ENCODE results near the gene OSM. TPM values are rescaled to one million over a fixed set of nuclear protein-coding genes. Genes with fewer than 3 reads are reported as not detected.

The OSM gene
- polyA plus RNA-seq, 1 of the 3 experiments (the other 2 are of a cell fraction), result not detected

GRCh38 chr22:30296833-30297232 is 30.2 kb upstream of the OSM start:
- no peaks in the 10 kb centered on the region for H3F3A ChIP-seq (replicated peaks; ENCODE audit: insufficient read depth)
- no peaks in the 10 kb centered on the region for H3K27me3 ChIP-seq (ENCODE audit: insufficient read depth)
- no peak for DNase-seq
- H4K20me1 ChIP-seq (ENCODE audit: insufficient read depth), result 0 out of 2 replicates have a peak, but pooled peaks cover 6% of the 10 kb centered on the region
- H3K9ac ChIP-seq, result no peak overlapping the region
- no peak overlapping the region for H2AFZ ChIP-seq (ENCODE audit: low read depth)
- H3K4me2 ChIP-seq, result no peak overlapping the region
- WGBS (ENCODE audit: low lambda C conversion rate), result 100% methylated on average over 3 of the region's 3 CpGs
- no peak overlapping the region for H3K4me3 ChIP-seq (ENCODE audit: low read depth in 2 of 2, low read length in 1 of 2)
- ChIA-PET POLR2A (no interaction called here), CTCF (interaction anchor here (1.4 kb wide), 1 partner anchor 9 kb away, joined by 5 read pairs; no protein-coding TSS in a partner anchor)
- H3K4me1 ChIP-seq (ENCODE audit: control insufficient read depth in 1 of 2, insufficient read depth in 2 of 2, low read depth in 1 of 2, low read length in 1 of 2), result no peaks in the 10 kb centered on the region
- H3K9me2 ChIP-seq, result no peaks in the 10 kb centered on the region
- H3K9me3 ChIP-seq, result no peaks in the 10 kb centered on the region
- H3K79me2 ChIP-seq (ENCODE audit: insufficient read depth), result no peaks in the 10 kb centered on the region
- TF ChIP-seq USF2 (IDR thresholded peaks at IDR 0.05; ENCODE audit: borderline replicate concordance, low read depth, low read length) (no peak), SIN3A (IDR thresholded peaks at IDR 0.05; ENCODE audit: borderline replicate concordance, low read depth, low read length) (no peak), TAF1 (IDR thresholded peaks at IDR 0.05; ENCODE audit: borderline replicate concordance, low read depth, low read length) (no peak), RXRA (IDR thresholded peaks at IDR 0.05; ENCODE audit: borderline replicate concordance, low read depth) (no peak), JUND (IDR thresholded peaks at IDR 0.05) (no peak), MEF2A (IDR thresholded peaks at IDR 0.05; ENCODE audit: borderline replicate concordance, low read depth) (no peak), TCF12 (IDR thresholded peaks at IDR 0.05) (no peak), NFIC (IDR thresholded peaks at IDR 0.05; ENCODE audit: borderline replicate concordance) (no peak), GABPA (IDR thresholded peaks at IDR 0.05; ENCODE audit: low read depth) (no peak), RCOR1 (IDR thresholded peaks at IDR 0.05; ENCODE audit: low read length) (no peak), FOSL2 (IDR thresholded peaks at IDR 0.05; ENCODE audit: borderline replicate concordance, low read depth) (no peak), FOXJ3 (CRISPR knock-in tag; IDR thresholded peaks at IDR 0.05) (no peak), EP300 (IDR thresholded peaks at IDR 0.05; ENCODE audit: borderline replicate concordance in 1 of 2, low read depth in 1 of 2, low read length in 1 of 2) (no peak)
- TF ChIP-seq, protein P1, sequence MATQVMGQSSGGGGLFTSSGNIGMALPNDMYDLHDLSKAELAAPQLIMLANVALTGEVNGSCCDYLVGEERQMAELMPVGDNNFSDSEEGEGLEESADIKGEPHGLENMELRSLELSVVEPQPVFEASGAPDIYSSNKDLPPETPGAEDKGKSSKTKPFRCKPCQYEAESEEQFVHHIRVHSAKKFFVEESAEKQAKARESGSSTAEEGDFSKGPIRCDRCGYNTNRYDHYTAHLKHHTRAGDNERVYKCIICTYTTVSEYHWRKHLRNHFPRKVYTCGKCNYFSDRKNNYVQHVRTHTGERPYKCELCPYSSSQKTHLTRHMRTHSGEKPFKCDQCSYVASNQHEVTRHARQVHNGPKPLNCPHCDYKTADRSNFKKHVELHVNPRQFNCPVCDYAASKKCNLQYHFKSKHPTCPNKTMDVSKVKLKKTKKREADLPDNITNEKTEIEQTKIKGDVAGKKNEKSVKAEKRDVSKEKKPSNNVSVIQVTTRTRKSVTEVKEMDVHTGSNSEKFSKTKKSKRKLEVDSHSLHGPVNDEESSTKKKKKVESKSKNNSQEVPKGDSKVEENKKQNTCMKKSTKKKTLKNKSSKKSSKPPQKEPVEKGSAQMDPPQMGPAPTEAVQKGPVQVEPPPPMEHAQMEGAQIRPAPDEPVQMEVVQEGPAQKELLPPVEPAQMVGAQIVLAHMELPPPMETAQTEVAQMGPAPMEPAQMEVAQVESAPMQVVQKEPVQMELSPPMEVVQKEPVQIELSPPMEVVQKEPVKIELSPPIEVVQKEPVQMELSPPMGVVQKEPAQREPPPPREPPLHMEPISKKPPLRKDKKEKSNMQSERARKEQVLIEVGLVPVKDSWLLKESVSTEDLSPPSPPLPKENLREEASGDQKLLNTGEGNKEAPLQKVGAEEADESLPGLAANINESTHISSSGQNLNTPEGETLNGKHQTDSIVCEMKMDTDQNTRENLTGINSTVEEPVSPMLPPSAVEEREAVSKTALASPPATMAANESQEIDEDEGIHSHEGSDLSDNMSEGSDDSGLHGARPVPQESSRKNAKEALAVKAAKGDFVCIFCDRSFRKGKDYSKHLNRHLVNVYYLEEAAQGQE (IDR thresholded peaks at IDR 0.05; ENCODE audit: low read depth, low read length), result no peak
- TF ChIP-seq, protein P2, sequence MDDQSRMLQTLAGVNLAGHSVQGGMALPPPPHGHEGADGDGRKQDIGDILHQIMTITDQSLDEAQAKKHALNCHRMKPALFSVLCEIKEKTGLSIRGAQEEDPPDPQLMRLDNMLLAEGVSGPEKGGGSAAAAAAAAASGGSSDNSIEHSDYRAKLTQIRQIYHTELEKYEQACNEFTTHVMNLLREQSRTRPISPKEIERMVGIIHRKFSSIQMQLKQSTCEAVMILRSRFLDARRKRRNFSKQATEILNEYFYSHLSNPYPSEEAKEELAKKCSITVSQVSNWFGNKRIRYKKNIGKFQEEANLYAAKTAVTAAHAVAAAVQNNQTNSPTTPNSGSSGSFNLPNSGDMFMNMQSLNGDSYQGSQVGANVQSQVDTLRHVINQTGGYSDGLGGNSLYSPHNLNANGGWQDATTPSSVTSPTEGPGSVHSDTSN (IDR thresholded peaks at IDR 0.05), result no peak
- H3K27ac ChIP-seq (ENCODE audit: low read depth in 2 of 2, low read length in 1 of 2), result no peak overlapping the region
- peaks cover 0 to 54% of the 10 kb centered on the region in 2 experiments for H3K36me3 ChIP-seq (replicated peaks in 1 of 2; ENCODE audit: control insufficient read depth in 1 of 2, insufficient read depth in 2 of 2, low read length in 1 of 2)

Data from SK-N-SH (cell line).